Thymus (tissue), 11 donors: ENCODE results near the gene VPS37C. TPM values are rescaled to one million over a fixed set of nuclear protein-coding genes. Genes with fewer than 3 reads are reported as not detected.
"Not testable (repeated sequence)": the region's sequence is repeated elsewhere in the genome, so short reads cannot be mapped to it uniquely, and the experiment has no call there.

Experiments used
- DNase-seq, 9 donors: peaks; one replicate each; pipeline ENCODE4 v3.0.0-alpha.2; 2013; ENCODE audit warnings: low spot score in 9 of 9, low read depth in 6 of 9, missing footprints in 1 of 9
- H3K27ac ChIP-seq, 2 donors: one replicate each; pipeline ENCODE4 v1.5.1; 2013; ENCODE audit warnings: control low read depth in 1 of 2, low read depth in 1 of 2, low read length in 1 of 2, mild to moderate bottlenecking in 1 of 2, moderate library complexity in 1 of 2
- H3K27me3 ChIP-seq, 2 donors: one replicate each; pipeline ENCODE4 v1.5.1; 2013; ENCODE audit warnings: low read length in 1 of 2; ENCODE audit not compliant: control insufficient read depth in 2 of 2, insufficient read depth in 1 of 2
- H3K36me3 ChIP-seq, 2 donors: one replicate each; pipeline ENCODE4 v1.5.1; 2013; ENCODE audit warnings: low read length in 1 of 2, mild to moderate bottlenecking in 1 of 2, moderate library complexity in 1 of 2; ENCODE audit not compliant: control insufficient read depth in 2 of 2, insufficient read depth in 2 of 2
- H3K4me1 ChIP-seq, 2 donors: one replicate each; pipeline ENCODE4 v1.5.1; 2013; ENCODE audit warnings: low read length in 2 of 2; ENCODE audit not compliant: control insufficient read depth in 2 of 2, insufficient read depth in 2 of 2
- H3K4me3 ChIP-seq, 2 donors: one replicate each; pipeline ENCODE4 v1.5.1; 2013; ENCODE audit warnings: low read length in 2 of 2, control low read depth in 1 of 2, mild to moderate bottlenecking in 1 of 2
- H3K9me3 ChIP-seq, 2 donors: one replicate each; pipeline ENCODE4 v1.5.1; 2013; ENCODE audit warnings: low read length in 1 of 2, mild to moderate bottlenecking in 1 of 2; ENCODE audit not compliant: control insufficient read depth in 2 of 2, insufficient read depth in 1 of 2
- WGBS: extraction: QIAGEN DNeasy Blood & Tissue Kit; methylation state at CpG from one replicate; pipeline ENCODE4 v1.1.7; 2013; 5-methylcytosine and 5-hydroxymethylcytosine counted together
- polyA plus RNA-seq: library from polyadenylated mRNA; stranded (reverse); fragments of 200-250 nt; gene quantifications from one replicate; pipeline ENCODE4 v1.2.3, GENCODE V29; 2013
- total RNA-seq: library from RNA; stranded (reverse); fragments of 120-200 nt; gene quantifications from one replicate; pipeline ENCODE4 v1.2.4, GENCODE V29; 2013
- donor health status: healthy.

Gene VPS37C
- total and polyA plus RNA-seq, 2 donors, result 3.5 to 9.4 TPM

GRCh38 chr11:61183645-61184044 is 22.4 kb upstream of the VPS37C start:
- DNase-seq, result no peak
- H3K4me3 ChIP-seq, result no peak overlapping the region
- H3K4me1 ChIP-seq, result no peaks in the 10 kb centered on the region
- H3K27me3 ChIP-seq, result no peaks in the 10 kb centered on the region
- WGBS, result 94% methylated on average over 4 of the region's 4 CpGs
- no peaks in the 10 kb centered on the region for H3K9me3 ChIP-seq
- H3K27ac ChIP-seq, result no peak overlapping the region
- no peaks in the 10 kb centered on the region for H3K36me3 ChIP-seq

DNA sequence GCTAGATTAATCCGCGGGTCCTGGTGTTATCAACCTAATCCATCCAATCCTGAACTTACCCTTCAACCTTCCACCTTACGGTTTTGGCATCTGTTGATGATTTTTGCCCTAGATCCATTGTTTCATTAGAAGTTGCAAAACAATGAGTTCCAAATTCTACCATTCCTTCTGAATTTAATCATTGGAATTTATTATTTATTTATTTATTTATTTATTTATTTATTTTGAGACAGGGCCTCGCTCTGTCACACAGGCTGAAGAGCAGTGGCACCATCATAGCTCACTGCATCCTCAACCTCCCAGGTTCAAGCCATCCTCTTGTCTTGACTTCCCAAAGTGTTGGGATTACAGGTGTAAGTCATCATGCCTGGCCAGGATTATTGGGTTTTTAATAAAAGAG is 20.3 kb upstream of the VPS37C start:
- H3K27me3 ChIP-seq, result no peaks in the 10 kb centered on the region
- no peak for DNase-seq
- WGBS, result 98% methylated on average over 4 of the region's 4 CpGs
- H3K4me1 ChIP-seq, result no peaks in the 10 kb centered on the region
- H3K9me3 ChIP-seq, result no peaks in the 10 kb centered on the region
- H3K4me3 ChIP-seq, result no peak overlapping the region
- H3K27ac ChIP-seq, result no peak overlapping the region
- H3K36me3 ChIP-seq, result no peaks in the 10 kb centered on the region

- H3K27me3 ChIP-seq, result not testable (repeated sequence)
Measured at GRCh38 chr11:61180205-61180604, 19.0 kb upstream of the VPS37C start.

GRCh38 chr11:61176446-61176845 is 15.2 kb upstream of the VPS37C start:
- no peaks in the 10 kb centered on the region for H3K9me3 ChIP-seq
- no peak overlapping the region for H3K27ac ChIP-seq
- no peaks in the 10 kb centered on the region for H3K36me3 ChIP-seq
- H3K4me1 ChIP-seq, result peaks cover 0 to 3% of the 10 kb centered on the region in 2 donors
- H3K4me3 ChIP-seq, result no peak overlapping the region
- peaks cover 0 to 8% of the 10 kb centered on the region in 2 donors for H3K27me3 ChIP-seq
- 95% methylated on average over 6 of the region's 6 CpGs for WGBS
- no peak for DNase-seq

More at GRCh38 chr11:61180205-61180604, 19.0 kb upstream of the VPS37C start:
- DNase-seq, H3K27ac ChIP-seq, H3K4me1 ChIP-seq, H3K9me3 ChIP-seq, H3K4me3 ChIP-seq, H3K36me3 ChIP-seq: not testable (repeated sequence)
- WGBS, result 98% methylated on average over 6 of the region's 6 CpGs

DNA sequence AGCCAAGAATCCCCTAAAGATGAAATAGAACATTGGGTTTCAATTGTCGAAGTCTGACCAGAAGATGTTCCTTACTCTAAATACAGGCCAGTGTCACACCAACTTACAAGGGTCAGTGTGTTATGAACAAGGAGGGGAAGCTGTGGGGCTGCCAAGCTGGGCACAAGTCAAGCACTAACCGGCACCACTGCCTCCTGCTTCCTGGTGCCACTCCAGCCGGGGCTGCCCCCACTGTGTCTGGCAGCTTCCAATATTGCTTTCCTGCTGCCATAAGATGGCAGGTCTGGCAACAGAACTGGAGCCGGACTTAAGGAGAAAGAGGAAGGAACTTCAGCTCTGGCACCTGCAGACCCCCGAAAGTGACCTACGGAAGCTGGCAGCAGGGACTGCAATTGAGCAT is 13.7 kb upstream of the VPS37C start:
- no peak overlapping the region for H3K27ac ChIP-seq

GRCh38 chr11:61174273-61174672 is 13.0 kb upstream of the VPS37C start:
- H3K27me3 ChIP-seq, result peaks cover 0 to 8% of the 10 kb centered on the region in 2 donors
- no peak overlapping the region for H3K4me3 ChIP-seq
- WGBS, result 95% methylated on average over 6 of the region's 6 CpGs
- peaks cover 0 to 3% of the 10 kb centered on the region in 2 donors for H3K4me1 ChIP-seq
- no peak overlapping the region for H3K27ac ChIP-seq
- no peaks in the 10 kb centered on the region for H3K36me3 ChIP-seq
- no peaks in the 10 kb centered on the region for H3K9me3 ChIP-seq
- DNase-seq, result no peak

More for the DNA sequence above, 13.7 kb upstream of the VPS37C start:
- Histone ChIP-seq H3K4me1 (peaks cover 0 to 3% of the 10 kb centered on the region in 2 donors), H3K36me3 (no peaks in the 10 kb centered on the region), H3K9me3 (no peaks in the 10 kb centered on the region), H3K4me3 (no peak overlapping the region), H3K27me3 (peaks cover 0 to 8% of the 10 kb centered on the region in 2 donors)
- no peak for DNase-seq
- WGBS, result 77% methylated on average over 6 of the region's 6 CpGs

GRCh38 chr11:61173456-61173855 is 12.2 kb upstream of the VPS37C start:
- peaks cover 0 to 3% of the 10 kb centered on the region in 2 donors for H3K4me1 ChIP-seq

GRCh38 chr11:61172888-61173287 is 11.7 kb upstream of the VPS37C start:
- no peaks in the 10 kb centered on the region for H3K9me3 ChIP-seq
- WGBS, result 97% methylated on average over 3 of the region's 3 CpGs
- peaks cover 0 to 8% of the 10 kb centered on the region in 2 donors for H3K27me3 ChIP-seq
- DNase-seq, result no peak
- H3K36me3 ChIP-seq, result no peaks in the 10 kb centered on the region
- H3K4me3 ChIP-seq, result no peak overlapping the region
- H3K4me1 ChIP-seq, result peaks cover 0 to 3% of the 10 kb centered on the region in 2 donors
- no peak overlapping the region for H3K27ac ChIP-seq

More at GRCh38 chr11:61173456-61173855, 12.2 kb upstream of the VPS37C start:
- Histone ChIP-seq H3K9me3 (no peaks in the 10 kb centered on the region), H3K27me3 (peaks cover 0 to 8% of the 10 kb centered on the region in 2 donors), H3K4me3 (no peak overlapping the region), H3K36me3 (no peaks in the 10 kb centered on the region), H3K27ac (no peak overlapping the region)
- no peak for DNase-seq
- 95% methylated on average over 4 of the region's 4 CpGs for WGBS

GRCh38 chr11:61172356-61172755 is 11.1 kb upstream of the VPS37C start:
- H3K27me3 ChIP-seq, result peaks cover 0 to 8% of the 10 kb centered on the region in 2 donors
- no peak overlapping the region for H3K27ac ChIP-seq
- DNase-seq, result no peak
- peaks cover 0 to 3% of the 10 kb centered on the region in 2 donors for H3K4me1 ChIP-seq
- H3K4me3 ChIP-seq, result no peak overlapping the region
- WGBS, result 30% methylated on average over 5 of the region's 5 CpGs
- no peaks in the 10 kb centered on the region for H3K9me3 ChIP-seq
- H3K36me3 ChIP-seq, result no peaks in the 10 kb centered on the region

DNA sequence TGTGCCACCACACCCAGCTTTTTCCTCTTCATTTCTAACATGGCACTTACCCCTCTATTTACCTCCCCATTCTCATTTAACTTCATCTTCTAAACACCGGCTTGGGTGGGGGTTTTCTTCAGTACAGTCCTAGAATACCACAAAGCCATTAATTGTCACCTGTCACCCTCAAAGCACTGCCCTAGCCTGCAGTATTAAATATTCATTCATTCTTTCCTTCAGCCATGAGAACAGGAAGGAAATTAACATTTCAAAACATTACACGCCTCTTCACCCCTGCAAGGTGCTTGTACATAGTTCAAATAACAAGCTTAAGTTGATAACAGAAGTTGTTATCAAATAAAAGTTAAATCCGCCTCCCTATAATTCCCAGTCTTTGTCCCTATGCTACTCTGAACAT is 10.7 kb upstream of the VPS37C start:
- 61% methylated on average over 3 of the region's 3 CpGs for WGBS
- no peak overlapping the region for H3K27ac ChIP-seq
- peaks cover 0 to 8% of the 10 kb centered on the region in 2 donors for H3K27me3 ChIP-seq
- peaks cover 0 to 3% of the 10 kb centered on the region in 2 donors for H3K4me1 ChIP-seq
- no peaks in the 10 kb centered on the region for H3K9me3 ChIP-seq
- no peak overlapping the region for H3K4me3 ChIP-seq
- no peak for DNase-seq
- no peaks in the 10 kb centered on the region for H3K36me3 ChIP-seq
